Esophagus squamous epithelium (tissue), 5 donors: ENCODE results near the gene DOCK1. TPM values are rescaled to one million over a fixed set of nuclear protein-coding genes. Genes with fewer than 3 reads are reported as not detected.

Experiments used
- DNase-seq: peaks from one replicate; lab custom pipeline; 2025; lab: John Stamatoyannopoulos, UW
- H3K27ac ChIP-seq, 4 donors: fragments of 200-600 bp; sonication (generic); one replicate each; pipeline ENCODE4 v1.5.1; 2016 to 2019; ENCODE audit warnings: mild to moderate bottlenecking in 1 of 4
- H3K27me3 ChIP-seq, 4 donors: fragments of 200-600 bp; sonication (generic); 1 replicate in 3 of 4; 2 replicates in 1 of 4; pipeline versions ENCODE4 v1.5.1 to v1.6.0; 2017 to 2021; ENCODE audit warnings: antibody characterized with exemption in 1 of 4
- H3K36me3 ChIP-seq, 3 donors: fragments of 200-600 bp; sonication (generic); one replicate each; pipeline ENCODE4 v1.5.1; 2016 to 2019
- H3K4me1 ChIP-seq, 3 donors: fragments of 200-600 bp; sonication (generic); one replicate each; pipeline ENCODE4 v1.5.1; 2017 to 2019
- H3K4me3 ChIP-seq, 4 donors: fragments of 200-600 bp; sonication (generic); 1 replicate in 3 of 4; 2 replicates in 1 of 4; pipeline ENCODE4 v1.5.1; 2016 to 2019; ENCODE audit warnings: mild to moderate bottlenecking in 2 of 4, moderate library complexity in 1 of 4
- H3K9me3 ChIP-seq, 3 donors: fragments of 200-600 bp; sonication (generic); one replicate each; pipeline ENCODE4 v1.5.1; 2016 to 2019
- CTCF ChIP-seq, 6 experiments: fragments of 450-650 bp in 4 of 6; fragments of 200-600 bp in 2 of 6; sonication (generic) in 2 of 6; IDR thresholded peaks; one replicate each; pipeline ENCODE4 v1.5.1; 2016 to 2019; ENCODE audit warnings: antibody characterized with exemption in 6 of 6, mild to moderate bottlenecking in 4 of 6, moderate library complexity in 4 of 6
- POLR2A ChIP-seq, 4 donors: fragments of 450-650 bp; IDR thresholded peaks; one replicate each; pipeline ENCODE4 v1.6.1; 2017; ENCODE audit warnings: antibody characterized with exemption in 4 of 4, mild to moderate bottlenecking in 4 of 4, moderate library complexity in 3 of 4
- WGBS, 2 donors: methylation state at CpG; one replicate each; pipeline ENCODE4 v1.1.5; 2018; 5-methylcytosine and 5-hydroxymethylcytosine counted together
- intact Hi-C: fragments of 100-400 bp; cut with DNase I; formaldehyde crosslinking; loops from one replicate; pipeline ENCODE4 v1.15.0; 2022
- total RNA-seq, 4 donors: library from RNA; depleted of rRNA; stranded (reverse); fragments of >200 nt; gene quantifications; one replicate each; pipeline ENCODE4 v1.1.0, GENCODE V29; 2016
- donor health status: DM: yes; HTN: yes; CAD: no.

Gene DOCK1
- total RNA-seq, 4 donors from 2014 or later: 31.8 to 83.4 (median 49.8) TPM

- Histone ChIP-seq H3K4me1 (no peaks in the 10 kb centered on the region), H3K27ac (no peak overlapping the region), H3K9me3 (no peaks in the 10 kb centered on the region), H3K4me3 (no peak overlapping the region), H3K27me3 (no peaks in the 10 kb centered on the region), H3K36me3 (peaks cover 0 to 16% (median 0%) of the 10 kb centered on the region in 3 donors)
- no peak for TF ChIP-seq POLR2A (IDR thresholded peaks at IDR 0.05)
- no peak for TF ChIP-seq CTCF (IDR thresholded peaks at IDR 0.05)
- 75 to 87% methylated on average over 4 of the region's 4 CpGs for WGBS, 2 donors
- intact Hi-C loops: no loop called here
- no peak for DNase-seq
Observed at GRCh38 chr10:127182161-127182560, 276.9 kb downstream of the DOCK1 start.

GRCh38 chr10:127184582-127184981, 279.4 kb downstream of the DOCK1 start:
- H3K27me3 ChIP-seq: no peaks in the 10 kb centered on the region
- WGBS, 2 donors: 97 to 100% methylated on average over 2 of the region's 2 CpGs
- no peak overlapping the region for H3K27ac ChIP-seq
- H3K9me3 ChIP-seq: no peaks in the 10 kb centered on the region
- H3K36me3 ChIP-seq: no peaks in the 10 kb centered on the region
- H3K4me1 ChIP-seq: no peaks in the 10 kb centered on the region
- TF ChIP-seq POLR2A (IDR thresholded peaks at IDR 0.05): no peak
- no peak for TF ChIP-seq CTCF (IDR thresholded peaks at IDR 0.05)
- H3K4me3 ChIP-seq: no peak overlapping the region
- no peak for DNase-seq
- intact Hi-C loops: no loop called here

- H3K9me3 ChIP-seq: no peaks in the 10 kb centered on the region
- no peaks in the 10 kb centered on the region for H3K4me1 ChIP-seq
- intact Hi-C loops: no loop called here
- no peaks in the 10 kb centered on the region for H3K36me3 ChIP-seq
- no peak overlapping the region for H3K4me3 ChIP-seq
- no peak for TF ChIP-seq POLR2A (IDR thresholded peaks at IDR 0.05)
- TF ChIP-seq CTCF (IDR thresholded peaks at IDR 0.05): no peak
- no peak overlapping the region for H3K27ac ChIP-seq
- no peak for DNase-seq
- H3K27me3 ChIP-seq: no peaks in the 10 kb centered on the region
- 71 to 74% methylated on average over 7 of the region's 7 CpGs for WGBS, 2 donors
Observed at GRCh38 chr10:127186813-127187212, 281.6 kb downstream of the DOCK1 start.

- H3K4me1 ChIP-seq: no peaks in the 10 kb centered on the region
- intact Hi-C loops: no loop called here
- TF ChIP-seq CTCF (IDR thresholded peaks at IDR 0.05) (no peak), POLR2A (IDR thresholded peaks at IDR 0.05) (no peak)
- no peaks in the 10 kb centered on the region for H3K36me3 ChIP-seq
- no peaks in the 10 kb centered on the region for H3K9me3 ChIP-seq
- DNase-seq: no peak
- H3K4me3 ChIP-seq: no peak overlapping the region
- H3K27me3 ChIP-seq: peaks cover 0 to 11% (median 0%) of the 10 kb centered on the region in 4 donors
- H3K27ac ChIP-seq: no peak overlapping the region
Observed at GRCh38 chr10:127189226-127189625, 284.0 kb downstream of the DOCK1 start.

- intact Hi-C loops: no loop called here
- Histone ChIP-seq H3K27me3 (peaks cover 0 to 23% (median 0%) of the 10 kb centered on the region in 4 donors), H3K4me1 (peaks cover 6 to 10% (median 7%) of the 10 kb centered on the region in 3 donors), H3K36me3 (no peaks in the 10 kb centered on the region), H3K9me3 (no peaks in the 10 kb centered on the region), H3K4me3 (no peak overlapping the region), H3K27ac (no peak overlapping the region)
- TF ChIP-seq CTCF (IDR thresholded peaks at IDR 0.05) (no peak), POLR2A (IDR thresholded peaks at IDR 0.05) (no peak)
- no peak for DNase-seq
- 71 to 80% methylated on average over 5 of the region's 5 CpGs for WGBS, 2 donors
Observed at GRCh38 chr10:127190427-127190826, 285.2 kb downstream of the DOCK1 start.
